ENCODE measurements around the gene TSPO2.

DNA sequence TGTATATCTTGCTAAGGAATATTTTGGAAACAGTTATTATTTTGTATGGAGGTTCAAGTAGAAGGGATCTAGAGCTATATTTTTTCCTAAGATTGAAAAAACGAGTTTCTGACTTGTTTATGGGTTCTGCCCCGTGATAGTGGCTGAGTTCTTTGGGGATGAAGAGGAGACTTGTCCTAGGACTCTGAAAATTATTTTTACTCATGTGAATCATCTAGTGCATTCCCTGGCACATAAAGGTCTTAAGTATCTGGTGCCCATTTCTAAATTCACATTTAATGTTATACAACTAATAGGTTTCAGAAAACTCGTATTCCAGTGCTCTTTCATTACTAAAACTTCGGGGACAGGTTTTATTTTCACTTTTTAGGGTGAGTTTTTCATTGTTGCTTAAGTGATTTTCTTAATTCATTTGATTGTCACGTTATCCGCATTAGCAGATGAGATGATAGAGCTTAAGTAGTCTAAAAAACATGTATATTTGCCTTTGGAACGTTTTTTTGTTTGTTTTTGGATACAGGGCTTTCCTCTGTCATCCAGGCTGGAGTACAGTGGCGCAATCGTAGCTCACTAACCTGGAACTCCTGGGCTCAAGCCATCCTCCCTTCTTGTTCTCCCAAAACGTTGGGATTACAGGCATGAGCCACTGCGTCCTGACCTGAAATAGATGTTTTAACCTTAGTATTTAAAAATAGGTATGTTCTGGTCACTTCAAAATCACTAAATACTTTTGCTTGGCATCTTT lies 32.6 kb downstream of the TSPO2 start:
- no peak for TF ChIP-seq CTCF (conservative IDR thresholded peaks at IDR 0.05; ENCODE audit: low read depth, low read length)
- TF ChIP-seq, protein P1, sequence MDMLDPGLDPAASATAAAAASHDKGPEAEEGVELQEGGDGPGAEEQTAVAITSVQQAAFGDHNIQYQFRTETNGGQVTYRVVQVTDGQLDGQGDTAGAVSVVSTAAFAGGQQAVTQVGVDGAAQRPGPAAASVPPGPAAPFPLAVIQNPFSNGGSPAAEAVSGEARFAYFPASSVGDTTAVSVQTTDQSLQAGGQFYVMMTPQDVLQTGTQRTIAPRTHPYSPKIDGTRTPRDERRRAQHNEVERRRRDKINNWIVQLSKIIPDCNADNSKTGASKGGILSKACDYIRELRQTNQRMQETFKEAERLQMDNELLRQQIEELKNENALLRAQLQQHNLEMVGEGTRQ (IDR thresholded peaks at IDR 0.05; ENCODE audit: low read depth, low read length) = no peak
- no peak for TF ChIP-seq POLR2A (IDR thresholded peaks at IDR 0.05; ENCODE audit: low read depth, low read length)
- no peak for TF ChIP-seq BHLHE40 (IDR thresholded peaks at IDR 0.05; ENCODE audit: low read depth, low read length)
- TF ChIP-seq RAD21 (IDR thresholded peaks at IDR 0.05; ENCODE audit: low read length) = no peak
- no peak for TF ChIP-seq RCOR1 (IDR thresholded peaks at IDR 0.05; ENCODE audit: insufficient replicate concordance, low read length)
- TF ChIP-seq MXI1 (IDR thresholded peaks at IDR 0.05; ENCODE audit: borderline replicate concordance, low read depth, low read length) = no peak
- no peak for TF ChIP-seq RFX5 (IDR thresholded peaks at IDR 0.05; ENCODE audit: low read depth, low read length)
